Uterus (tissue), 4 donors: Measurements from ENCODE around the gene BCAR3. TPM values are rescaled to one million over a fixed set of nuclear protein-coding genes. Genes with fewer than 3 reads are reported as not detected.

Experiments
- DNase-seq, 2 donors: peaks; one replicate each; pipeline ENCODE4 v3.0.0-alpha.2; 2019 to 2020
- H3K27ac ChIP-seq, 2 donors: fragments of 200-600 bp; sonication (generic); 1 replicate in 1 of 2; 2 replicates in 1 of 2; pipeline ENCODE4 v1.5.1; 2016 to 2018
- H3K27me3 ChIP-seq, 2 donors: fragments of 200-600 bp; sonication (generic); one replicate each; pipeline ENCODE4 v1.5.1; 2018 to 2019; ENCODE audit warnings: control low read depth in 1 of 2
- H3K36me3 ChIP-seq, 2 donors: fragments of 200-600 bp; sonication (generic); one replicate each; pipeline ENCODE4 v1.5.1; 2019; ENCODE audit warnings: control low read depth in 1 of 2
- H3K4me1 ChIP-seq, 2 donors: fragments of 200-600 bp; sonication (generic); one replicate each; pipeline ENCODE4 v1.5.1; 2018 to 2019; ENCODE audit warnings: control low read depth in 1 of 2
- H3K4me3 ChIP-seq, 2 donors: fragments of 200-600 bp; sonication (generic); 1 replicate in 1 of 2; 2 replicates in 1 of 2; pipeline ENCODE4 v1.5.1; 2018 to 2019; ENCODE audit warnings: mild to moderate bottlenecking in 1 of 2
- H3K9me3 ChIP-seq, 2 donors: fragments of 200-600 bp; sonication (generic); one replicate each; pipeline ENCODE4 v1.5.1; 2019; ENCODE audit warnings: control low read depth in 1 of 2
- POLR2A ChIP-seq, 2 donors: fragments of 450-650 bp; IDR thresholded peaks; one replicate each; pipeline ENCODE4 v1.6.1; 2016; ENCODE audit warnings: antibody characterized with exemption in 2 of 2, mild to moderate bottlenecking in 1 of 2, moderate library complexity in 1 of 2
- intact Hi-C: fragments of 100-400 bp; cut with DNase I; formaldehyde crosslinking; loops from one replicate; pipeline ENCODE4 v1.15.1; 2023; ENCODE audit warnings: low total_unique reads
- total RNA-seq, 4 donors: library from RNA; depleted of rRNA in 3 of 4; stranded (reverse); fragments of >200 nt in 3 of 4; gene quantifications; one replicate each; pipeline versions ENCODE4 v1.1.0 to v1.2.4, GENCODE V29; 2014 to 2023
- TF ChIP-seq, protein P1 (sequence below), 4 experiments: fragments of 200-600 bp in 2 of 4; fragments of 450-650 bp in 2 of 4; sonication (generic) in 2 of 4; IDR thresholded peaks; one replicate each; pipeline ENCODE4 v1.5.1; 2016 to 2019; ENCODE audit warnings: antibody characterized with exemption in 4 of 4, mild to moderate bottlenecking in 2 of 4, moderate library complexity in 1 of 4
- donor health status: DM: yes; HTN: yes; CAD: no.

BCAR3 gene
- total RNA-seq, 4 donors from 2014 or later, result 8.5 to 56.8 (median 20.2) TPM

DNA sequence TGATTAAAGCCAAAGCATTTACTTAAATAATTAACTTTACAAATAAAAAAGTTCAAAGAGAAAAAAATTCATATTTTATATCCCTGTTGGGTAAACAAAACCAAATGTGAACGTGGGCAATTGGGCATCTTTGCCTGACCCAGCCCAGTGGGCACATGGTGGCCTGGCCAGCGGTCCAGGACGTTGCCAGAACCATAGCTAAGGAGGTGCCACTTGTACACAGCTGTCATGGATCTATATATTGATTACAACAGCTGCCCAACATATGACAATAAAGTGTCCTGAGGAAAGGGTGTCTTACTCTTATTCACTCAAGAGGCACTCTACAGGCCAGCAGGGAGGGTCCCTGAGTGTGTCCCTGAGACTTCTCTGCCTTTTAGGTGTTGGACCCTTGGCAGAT lies 78.5 kb downstream of the BCAR3 start:
- Histone ChIP-seq H3K4me1 (peaks cover 0 to 3% of the 10 kb centered on the region in 2 donors), H3K36me3 (no peaks in the 10 kb centered on the region), H3K27ac (no peak overlapping the region), H3K9me3 (no peaks in the 10 kb centered on the region), H3K4me3 (no peak overlapping the region), H3K27me3 (no peaks in the 10 kb centered on the region)
- no peak for DNase-seq
- intact Hi-C loops, result no loop called here
- TF ChIP-seq POLR2A (IDR thresholded peaks at IDR 0.05), result no peak

DNA sequence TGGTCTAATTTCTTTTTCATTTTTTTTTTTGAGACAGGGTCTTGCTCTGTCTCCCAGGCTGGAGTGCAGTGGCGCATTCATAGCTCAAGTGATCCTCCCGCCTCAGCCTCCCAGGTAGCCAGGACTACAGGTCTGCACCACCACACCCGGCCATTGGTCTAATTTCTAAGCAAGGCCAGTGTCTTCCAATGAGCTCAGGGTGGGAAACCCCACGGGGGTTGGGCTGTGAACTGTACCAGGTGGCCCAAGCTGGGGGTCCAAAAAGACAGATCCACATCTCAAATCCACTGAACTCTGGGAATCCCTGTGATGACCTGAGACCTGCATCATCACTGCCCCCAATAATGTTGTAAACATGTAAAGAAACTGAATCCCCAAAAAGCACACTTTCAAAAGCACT lies 79.5 kb downstream of the BCAR3 start:
- TF ChIP-seq, protein P1, sequence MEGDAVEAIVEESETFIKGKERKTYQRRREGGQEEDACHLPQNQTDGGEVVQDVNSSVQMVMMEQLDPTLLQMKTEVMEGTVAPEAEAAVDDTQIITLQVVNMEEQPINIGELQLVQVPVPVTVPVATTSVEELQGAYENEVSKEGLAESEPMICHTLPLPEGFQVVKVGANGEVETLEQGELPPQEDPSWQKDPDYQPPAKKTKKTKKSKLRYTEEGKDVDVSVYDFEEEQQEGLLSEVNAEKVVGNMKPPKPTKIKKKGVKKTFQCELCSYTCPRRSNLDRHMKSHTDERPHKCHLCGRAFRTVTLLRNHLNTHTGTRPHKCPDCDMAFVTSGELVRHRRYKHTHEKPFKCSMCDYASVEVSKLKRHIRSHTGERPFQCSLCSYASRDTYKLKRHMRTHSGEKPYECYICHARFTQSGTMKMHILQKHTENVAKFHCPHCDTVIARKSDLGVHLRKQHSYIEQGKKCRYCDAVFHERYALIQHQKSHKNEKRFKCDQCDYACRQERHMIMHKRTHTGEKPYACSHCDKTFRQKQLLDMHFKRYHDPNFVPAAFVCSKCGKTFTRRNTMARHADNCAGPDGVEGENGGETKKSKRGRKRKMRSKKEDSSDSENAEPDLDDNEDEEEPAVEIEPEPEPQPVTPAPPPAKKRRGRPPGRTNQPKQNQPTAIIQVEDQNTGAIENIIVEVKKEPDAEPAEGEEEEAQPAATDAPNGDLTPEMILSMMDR (IDR thresholded peaks at IDR 0.05), result no peak
- TF ChIP-seq POLR2A (IDR thresholded peaks at IDR 0.05), result no peak
- H3K27me3 ChIP-seq, result no peaks in the 10 kb centered on the region
- intact Hi-C loops, result no loop called here
- no peaks in the 10 kb centered on the region for H3K36me3 ChIP-seq
- peaks cover 0 to 3% of the 10 kb centered on the region in 2 donors for H3K4me1 ChIP-seq
- H3K27ac ChIP-seq, result no peak overlapping the region
- no peak overlapping the region for H3K4me3 ChIP-seq
- no peak for DNase-seq
- H3K9me3 ChIP-seq, result no peaks in the 10 kb centered on the region

DNA sequence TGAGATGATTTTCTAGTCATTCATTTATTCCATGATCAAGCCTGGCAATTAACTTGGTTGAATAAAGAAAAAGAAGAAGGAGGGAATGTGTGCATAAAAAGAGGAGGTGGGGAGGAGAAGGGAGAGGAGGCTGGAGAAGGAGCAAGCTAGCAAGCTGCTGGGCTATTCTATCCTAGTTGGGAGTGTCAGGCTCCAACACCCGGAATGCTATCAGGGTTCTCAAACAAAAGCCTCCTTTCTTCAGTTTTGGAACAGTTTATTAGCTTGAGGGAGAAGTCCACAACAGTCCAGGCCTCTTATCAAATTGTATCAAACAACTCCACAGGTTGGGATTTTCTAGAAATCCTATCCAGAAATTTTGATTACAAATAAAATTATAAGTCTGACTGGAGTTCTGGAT lies 80.0 kb downstream of the BCAR3 start:
- no peak for DNase-seq
- Histone ChIP-seq H3K9me3 (no peaks in the 10 kb centered on the region), H3K36me3 (no peaks in the 10 kb centered on the region), H3K27ac (no peak overlapping the region), H3K27me3 (no peaks in the 10 kb centered on the region), H3K4me3 (no peak overlapping the region), H3K4me1 (peaks cover 0 to 3% of the 10 kb centered on the region in 2 donors)
- no peak for TF ChIP-seq POLR2A (IDR thresholded peaks at IDR 0.05)
- TF ChIP-seq, protein P1 (IDR thresholded peaks at IDR 0.05), result no peak
- intact Hi-C loops, result no loop called here

DNA sequence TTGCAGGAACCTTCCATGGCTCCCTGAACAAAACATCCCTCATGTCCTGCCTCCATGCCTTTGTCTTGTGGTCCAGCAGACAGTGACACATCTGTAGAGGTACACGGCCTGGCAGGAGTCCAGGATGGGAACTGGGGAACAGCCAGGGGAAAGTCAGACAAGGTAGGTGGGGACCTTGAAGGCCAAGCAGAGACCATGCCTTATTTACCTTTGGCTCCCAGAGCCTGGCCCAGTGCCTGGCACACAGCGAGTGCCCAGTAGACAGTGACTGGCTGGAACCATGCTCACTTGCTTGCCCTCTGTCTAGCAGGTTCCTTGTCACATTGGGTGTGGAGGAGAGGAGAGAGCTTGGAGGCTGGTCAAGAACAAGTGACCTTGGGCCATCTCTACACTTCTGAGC lies 81.0 kb downstream of the BCAR3 start:
- DNase-seq, result no peak
- Histone ChIP-seq H3K27me3 (no peaks in the 10 kb centered on the region), H3K4me3 (no peak overlapping the region), H3K36me3 (no peaks in the 10 kb centered on the region), H3K9me3 (no peaks in the 10 kb centered on the region), H3K27ac (no peak overlapping the region), H3K4me1 (peaks cover 0 to 5% of the 10 kb centered on the region in 2 donors)
- TF ChIP-seq, protein P1 (IDR thresholded peaks at IDR 0.05), result no peak
- TF ChIP-seq POLR2A (IDR thresholded peaks at IDR 0.05), result no peak
- intact Hi-C loops, result no loop called here

DNA sequence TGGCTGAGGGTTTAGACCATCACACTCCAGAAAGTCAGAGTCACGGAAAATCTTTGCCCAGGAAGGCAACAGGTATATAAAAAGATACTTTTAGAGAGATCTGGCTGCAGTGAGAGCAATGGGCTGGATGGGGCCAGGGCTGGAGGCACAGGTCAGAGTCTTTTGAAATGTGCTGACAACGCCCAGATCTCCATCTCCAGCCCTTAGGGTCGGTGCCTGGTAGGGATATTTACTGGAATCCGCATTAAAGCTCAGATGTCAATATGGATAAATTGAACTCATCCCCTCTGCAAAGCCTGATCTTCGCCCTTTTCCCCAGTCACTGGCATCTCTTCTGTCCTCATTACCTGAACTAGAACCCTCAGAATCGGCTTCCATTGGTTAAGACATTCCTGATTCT lies 82.2 kb downstream of the BCAR3 start:
- H3K4me3 ChIP-seq, result no peak overlapping the region
- no peaks in the 10 kb centered on the region for H3K36me3 ChIP-seq
- H3K9me3 ChIP-seq, result no peaks in the 10 kb centered on the region
- H3K27ac ChIP-seq, result no peak overlapping the region
- no peak for TF ChIP-seq POLR2A (IDR thresholded peaks at IDR 0.05)
- DNase-seq, result no peak
- peaks cover 0 to 5% of the 10 kb centered on the region in 2 donors for H3K4me1 ChIP-seq
- intact Hi-C loops, result no loop called here
- H3K27me3 ChIP-seq, result no peaks in the 10 kb centered on the region

DNA sequence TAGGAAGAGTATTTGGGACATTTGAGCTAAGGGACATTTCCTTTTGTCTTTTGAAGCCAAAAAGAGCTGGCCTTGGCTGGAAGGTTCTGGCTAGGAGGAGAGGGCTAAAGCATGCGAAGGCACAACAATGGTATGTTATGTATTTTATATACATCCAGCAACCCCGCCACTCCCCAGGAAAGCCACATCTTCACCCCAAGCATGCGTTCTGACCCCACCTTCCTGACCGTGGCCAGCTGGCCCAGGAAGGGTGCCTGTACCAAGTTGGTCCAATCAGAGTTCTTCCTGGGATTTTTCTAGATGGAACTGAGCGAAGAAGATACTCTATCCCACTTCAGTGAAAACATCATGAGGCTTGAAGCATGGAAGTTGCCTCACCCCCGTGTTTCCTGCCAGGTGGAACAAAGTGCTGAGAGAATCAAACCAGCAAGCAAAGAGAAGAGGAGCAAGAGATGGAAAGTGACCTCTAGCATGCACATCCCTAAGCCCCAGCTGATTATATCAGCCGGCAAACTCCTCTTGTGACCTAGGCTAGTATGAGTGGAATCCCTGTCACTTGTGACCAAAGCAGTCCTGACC lies 82.7 kb downstream of the BCAR3 start:
- no peak for DNase-seq
- Histone ChIP-seq H3K27me3 (no peaks in the 10 kb centered on the region), H3K27ac (no peak overlapping the region), H3K9me3 (no peaks in the 10 kb centered on the region), H3K4me3 (no peak overlapping the region), H3K36me3 (no peaks in the 10 kb centered on the region), H3K4me1 (peaks cover 0 to 5% of the 10 kb centered on the region in 2 donors)
- intact Hi-C loops, result no loop called here
- no peak for TF ChIP-seq POLR2A (IDR thresholded peaks at IDR 0.05)
- TF ChIP-seq, protein P1 (IDR thresholded peaks at IDR 0.05), result no peak
